ENCODE data around the gene MAST4.

The MAST4 gene

GRCh38 chr5:66620711-66621110 lies 24.5 kb downstream of the MAST4 start:
- Histone ChIP-seq H3K27ac (ENCODE audit: low read length) (peak overlapping the region; percentile 46; the same call in 1 of the 2 replicates), H3K4me2 (ENCODE audit: low read depth, low read length) (peak overlapping the region; percentile 14)

GRCh38 chr5:66621146-66621545 lies 25.0 kb downstream of the MAST4 start:
- H3K9me2 ChIP-seq (replicated peaks; ENCODE audit: insufficient read depth, low read length), result no peaks in the 10 kb centered on the region

More at GRCh38 chr5:66620711-66621110, 24.5 kb downstream of the MAST4 start:
- Histone ChIP-seq H3K79me2 (ENCODE audit: low read length) (no peaks in the 10 kb centered on the region), H3K9me3 (replicated peaks; ENCODE audit: insufficient read depth, low read length) (no peaks in the 10 kb centered on the region), H3K27me3 (replicated peaks; ENCODE audit: insufficient read depth, low read length) (no peaks in the 10 kb centered on the region), H4K20me1 (ENCODE audit: insufficient read depth, low read length) (no peaks in the 10 kb centered on the region), H3K4me1 (ENCODE audit: low read length) (peaks cover 34% of the 10 kb centered on the region), H3K36me3 (replicated peaks; ENCODE audit: insufficient read depth, low read length) (no peaks in the 10 kb centered on the region), H3K9me2 (replicated peaks; ENCODE audit: insufficient read depth, low read length) (no peaks in the 10 kb centered on the region), H3K4me3 (ENCODE audit: low read length) (no peak overlapping the region), H3F3A (ENCODE audit: insufficient read depth, low read length) (peaks cover 5% of the 10 kb centered on the region; the same call in 1 of the 2 replicates), H3K9ac (ENCODE audit: low read length) (0 out of 2 replicates have a peak overlapping the region, but pooled peaks have one; percentile 6), H2AFZ (ENCODE audit: low read length) (peak overlapping the region; percentile 3; the same call in 1 of the 2 replicates)
- peak; percentile 57 for DNase-seq
- no peak for TF ChIP-seq EZH2phosphoT487 (IDR thresholded peaks at IDR 0.05; ENCODE audit: low read length)
- TF ChIP-seq EZH2 (optimal IDR thresholded peaks at IDR 0.05; ENCODE audit: low read depth, low read length), result no peak
- TF ChIP-seq CTCF (IDR thresholded peaks at IDR 0.05; ENCODE audit: low read length), result no peak

GRCh38 chr5:66621736-66622135 lies 25.5 kb downstream of the MAST4 start:
- peaks cover 5% of the 10 kb centered on the region; the same call in 1 of the 2 replicates for H3F3A ChIP-seq (ENCODE audit: insufficient read depth, low read length)
- peaks cover 29% of the 10 kb centered on the region for H3K4me1 ChIP-seq (ENCODE audit: low read length)
- TF ChIP-seq CTCF (IDR thresholded peaks at IDR 0.05; ENCODE audit: low read length), result no peak
- TF ChIP-seq EZH2 (optimal IDR thresholded peaks at IDR 0.05; ENCODE audit: low read depth, low read length), result no peak
- TF ChIP-seq EZH2phosphoT487 (IDR thresholded peaks at IDR 0.05; ENCODE audit: low read length), result no peak
- no peak overlapping the region for H2AFZ ChIP-seq (ENCODE audit: low read length)
- DNase-seq, result no peak
- no peaks in the 10 kb centered on the region for H3K9me3 ChIP-seq (replicated peaks; ENCODE audit: insufficient read depth, low read length)
- no peaks in the 10 kb centered on the region for H3K79me2 ChIP-seq (ENCODE audit: low read length)
- no peak overlapping the region for H3K27ac ChIP-seq (ENCODE audit: low read length)
- H3K4me3 ChIP-seq (ENCODE audit: low read length), result no peak overlapping the region
- no peak overlapping the region for H3K9ac ChIP-seq (ENCODE audit: low read length)
- no peaks in the 10 kb centered on the region for H3K27me3 ChIP-seq (replicated peaks; ENCODE audit: insufficient read depth, low read length)
- no peaks in the 10 kb centered on the region for H3K9me2 ChIP-seq (replicated peaks; ENCODE audit: insufficient read depth, low read length)
- H3K36me3 ChIP-seq (replicated peaks; ENCODE audit: insufficient read depth, low read length), result no peaks in the 10 kb centered on the region
- H4K20me1 ChIP-seq (ENCODE audit: insufficient read depth, low read length), result no peaks in the 10 kb centered on the region
- H3K4me2 ChIP-seq (ENCODE audit: low read depth, low read length), result no peak overlapping the region

More at GRCh38 chr5:66621146-66621545, 25.0 kb downstream of the MAST4 start:
- TF ChIP-seq EZH2phosphoT487 (IDR thresholded peaks at IDR 0.05; ENCODE audit: low read length), result no peak
- no peak for TF ChIP-seq EZH2 (optimal IDR thresholded peaks at IDR 0.05; ENCODE audit: low read depth, low read length)
- TF ChIP-seq CTCF (IDR thresholded peaks at IDR 0.05; ENCODE audit: low read length), result no peak
- peak overlapping the region; percentile 14 for H3K4me2 ChIP-seq (ENCODE audit: low read depth, low read length)
- DNase-seq, result no peak
- peaks cover 5% of the 10 kb centered on the region; the same call in 1 of the 2 replicates for H3F3A ChIP-seq (ENCODE audit: insufficient read depth, low read length)
- no peaks in the 10 kb centered on the region for H3K79me2 ChIP-seq (ENCODE audit: low read length)
- no peaks in the 10 kb centered on the region for H3K36me3 ChIP-seq (replicated peaks; ENCODE audit: insufficient read depth, low read length)
- peaks cover 34% of the 10 kb centered on the region for H3K4me1 ChIP-seq (ENCODE audit: low read length)
- 0 out of 2 replicates have a peak overlapping the region, but pooled peaks have one; percentile 6 for H3K9ac ChIP-seq (ENCODE audit: low read length)
- H3K27me3 ChIP-seq (replicated peaks; ENCODE audit: insufficient read depth, low read length), result no peaks in the 10 kb centered on the region
- H3K4me3 ChIP-seq (ENCODE audit: low read length), result no peak overlapping the region
- H3K27ac ChIP-seq (ENCODE audit: low read length), result peak overlapping the region; percentile 46; the same call in 1 of the 2 replicates
- no peaks in the 10 kb centered on the region for H4K20me1 ChIP-seq (ENCODE audit: insufficient read depth, low read length)
- H2AFZ ChIP-seq (ENCODE audit: low read length), result peak overlapping the region; percentile 3; the same call in 1 of the 2 replicates
- no peaks in the 10 kb centered on the region for H3K9me3 ChIP-seq (replicated peaks; ENCODE audit: insufficient read depth, low read length)

All from MM.1S (cell line).